Measurements from ENCODE around the gene PID1.

DNA sequence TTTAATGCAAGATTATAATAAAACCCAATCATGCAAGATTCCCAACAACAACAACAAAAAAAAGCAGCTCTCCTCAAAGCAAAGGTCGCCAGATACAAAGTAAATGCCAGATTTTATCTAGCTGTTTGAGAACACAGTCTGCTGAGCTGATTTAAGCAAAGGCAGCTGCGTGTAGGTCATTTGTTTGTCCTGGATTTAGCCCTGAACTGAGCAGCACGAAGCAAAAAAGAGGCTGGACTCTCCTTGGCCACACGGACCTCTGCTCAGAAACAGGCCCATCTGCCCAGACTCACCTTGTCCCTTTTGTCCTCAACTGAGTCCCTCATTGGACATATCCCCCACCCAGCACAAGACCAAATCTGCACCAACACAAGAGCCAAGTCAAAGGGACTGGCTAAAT is 91.5 kb downstream of the PID1 start:
- TF ChIP-seq POLR2A (IDR thresholded peaks at IDR 0.05; ENCODE audit: low read length) (no peak), GATA1 (IDR thresholded peaks at IDR 0.05; ENCODE audit: low read depth, low read length) (no peak)
